PC-3 (cell line): ENCODE results near the gene FLYWCH2.

Experiments used
- CTCF ChIP-seq: fragments of 300-600 bp; sonication (generic); conservative IDR thresholded peaks from 2 replicates; pipeline ENCODE4 v1.5.1; 2017; ENCODE audit warnings: antibody characterized with exemption, low read depth, mild to moderate bottlenecking, low read length
- EZH2 ChIP-seq: fragments of 300-600 bp; sonication (generic); IDR thresholded peaks from one replicate; pipeline ENCODE4 v1.6.1; 2017; ENCODE audit warnings: antibody characterized with exemption, mild to moderate bottlenecking, low read length; ENCODE audit not compliant: unreplicated experiment
- EZH2phosphoT487 ChIP-seq: fragments of 300-600 bp; sonication (generic); IDR thresholded peaks from 2 replicates; pipeline ENCODE4 v1.6.1; 2018; ENCODE audit warnings: mild to moderate bottlenecking, antibody characterized with exemption, low read length, borderline replicate concordance

GRCh38 chr16:2913603-2914002 is 30.6 kb downstream of the FLYWCH2 start:
- no peak for TF ChIP-seq CTCF
- TF ChIP-seq EZH2phosphoT487 = no peak
- no peak for TF ChIP-seq EZH2
